ENCODE measurements around the gene C4orf50. TPM values are rescaled to one million over a fixed set of nuclear protein-coding genes. Genes with fewer than 3 reads are reported as not detected.
"Not testable (repeated sequence)": the region's sequence is repeated elsewhere in the genome, so short reads cannot be mapped to it uniquely, and the experiment has no call there.

C4orf50 gene
- total and polyA plus RNA-seq, 12 donors: 0.08 to 1.4 (median 0.56) TPM; not detected in 4

DNA sequence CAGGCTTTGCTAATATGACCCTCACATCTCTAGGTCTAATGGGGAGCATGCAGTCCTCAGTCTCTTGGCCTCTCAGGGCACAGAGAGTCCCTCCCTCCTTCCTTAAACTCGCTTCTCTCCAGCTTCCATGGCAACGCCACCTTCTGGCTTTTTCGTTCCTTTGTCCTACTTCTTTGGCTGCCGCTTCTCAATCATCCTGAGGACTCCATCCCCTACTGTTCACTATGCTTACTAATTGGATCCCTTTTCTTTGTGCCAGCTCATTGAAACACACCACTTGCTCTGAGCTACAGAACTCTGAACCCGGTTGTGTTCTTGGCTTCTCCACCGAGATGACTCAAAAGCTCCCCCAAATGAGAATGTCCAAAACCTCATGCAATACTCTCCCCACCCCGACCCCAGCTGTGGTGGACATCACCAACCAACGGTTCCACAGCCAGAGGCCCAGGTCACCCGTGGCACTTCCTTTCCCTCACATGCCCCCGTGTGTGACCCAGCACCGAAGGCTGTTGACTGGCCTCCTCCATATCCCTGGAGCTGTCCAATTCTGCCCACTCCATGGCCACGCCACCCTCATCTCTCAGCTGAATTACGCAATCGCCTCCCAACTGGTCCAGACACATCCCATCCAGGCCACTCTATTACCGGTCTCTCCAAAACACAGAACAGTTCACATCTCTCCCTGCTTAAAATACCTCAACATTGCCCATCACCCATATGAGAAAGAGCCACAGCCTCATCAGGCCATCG, 160.0 kb downstream of the C4orf50 start:
- Histone ChIP-seq H3K36me3 (replicated peaks in 1 of 2) (no peaks in the 10 kb centered on the region), H3K4me1 (replicated peaks in 1 of 2) (peaks cover 0 to under 1% of the 10 kb centered on the region in 2 donors), H3K9me3 (replicated peaks in 1 of 3) (no peaks in the 10 kb centered on the region), H3K27ac (no peak overlapping the region), H3K4me3 (no peak overlapping the region), H3K27me3 (peaks cover 3% of the 10 kb centered on the region)
- intact Hi-C loops (cut with DNase I): no loop called here
- TF ChIP-seq, protein P1, sequence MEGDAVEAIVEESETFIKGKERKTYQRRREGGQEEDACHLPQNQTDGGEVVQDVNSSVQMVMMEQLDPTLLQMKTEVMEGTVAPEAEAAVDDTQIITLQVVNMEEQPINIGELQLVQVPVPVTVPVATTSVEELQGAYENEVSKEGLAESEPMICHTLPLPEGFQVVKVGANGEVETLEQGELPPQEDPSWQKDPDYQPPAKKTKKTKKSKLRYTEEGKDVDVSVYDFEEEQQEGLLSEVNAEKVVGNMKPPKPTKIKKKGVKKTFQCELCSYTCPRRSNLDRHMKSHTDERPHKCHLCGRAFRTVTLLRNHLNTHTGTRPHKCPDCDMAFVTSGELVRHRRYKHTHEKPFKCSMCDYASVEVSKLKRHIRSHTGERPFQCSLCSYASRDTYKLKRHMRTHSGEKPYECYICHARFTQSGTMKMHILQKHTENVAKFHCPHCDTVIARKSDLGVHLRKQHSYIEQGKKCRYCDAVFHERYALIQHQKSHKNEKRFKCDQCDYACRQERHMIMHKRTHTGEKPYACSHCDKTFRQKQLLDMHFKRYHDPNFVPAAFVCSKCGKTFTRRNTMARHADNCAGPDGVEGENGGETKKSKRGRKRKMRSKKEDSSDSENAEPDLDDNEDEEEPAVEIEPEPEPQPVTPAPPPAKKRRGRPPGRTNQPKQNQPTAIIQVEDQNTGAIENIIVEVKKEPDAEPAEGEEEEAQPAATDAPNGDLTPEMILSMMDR (IDR thresholded peaks at IDR 0.05): no peak
- TF ChIP-seq POLR2A (IDR thresholded peaks at IDR 0.05): no peak
- no peak for DNase-seq
- WGBS, 4 donors: 84 to 93% (median 88%) methylated on average over 16 of the region's 16 CpGs

DNA sequence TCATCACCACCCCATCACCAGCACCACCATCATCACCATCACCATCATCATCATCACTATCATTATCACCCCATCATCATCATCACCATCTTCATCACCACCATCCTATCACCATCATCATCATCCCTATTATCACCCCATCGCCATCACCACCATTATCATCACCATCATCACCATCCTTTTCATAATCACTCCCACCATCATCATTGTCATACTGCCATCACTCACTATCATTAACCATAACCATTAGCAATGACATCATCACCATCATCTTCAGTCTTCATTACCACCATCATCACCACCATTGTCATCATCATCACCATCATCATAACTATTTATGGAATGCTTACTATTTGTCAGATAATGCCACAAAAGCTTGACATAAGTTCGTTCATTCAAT, 161.0 kb downstream of the C4orf50 start:
- Histone ChIP-seq H3K9me3 (replicated peaks in 1 of 3) (no peaks in the 10 kb centered on the region), H3K27ac (no peak overlapping the region), H3K4me3 (no peak overlapping the region), H3K27me3 (peaks cover 3% of the 10 kb centered on the region), H3K4me1 (replicated peaks in 1 of 2) (no peaks in the 10 kb centered on the region), H3K36me3 (replicated peaks in 1 of 2) (no peaks in the 10 kb centered on the region)
- TF ChIP-seq, protein P1 (IDR thresholded peaks at IDR 0.05): no peak
- TF ChIP-seq POLR2A (IDR thresholded peaks at IDR 0.05): no peak
- intact Hi-C loops (cut with DNase I): no loop called here
- 85 to 87% (median 86%) methylated on average over 2 of the region's 2 CpGs for WGBS, 4 donors
- no peak for DNase-seq

DNA sequence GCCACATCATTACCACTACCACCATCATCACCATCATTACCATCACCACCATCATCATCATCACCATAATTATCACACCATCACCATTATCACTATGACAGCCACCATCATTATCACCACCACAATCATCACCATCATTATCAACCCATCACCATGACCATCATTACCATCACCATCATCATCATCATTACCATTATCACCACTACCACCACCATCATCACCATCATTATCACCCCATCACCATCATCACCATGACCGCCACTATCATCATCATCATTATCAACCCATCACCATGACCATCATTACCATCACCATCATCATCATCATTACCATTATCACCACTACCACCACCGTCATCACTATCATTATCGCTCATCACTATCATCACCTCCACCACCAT, 161.9 kb downstream of the C4orf50 start:
- H3K36me3 ChIP-seq (replicated peaks in 1 of 2); H3K27ac ChIP-seq; DNase-seq; H3K9me3 ChIP-seq (replicated peaks in 1 of 3); H3K4me1 ChIP-seq (replicated peaks in 1 of 2); intact Hi-C loops (cut with DNase I); H3K27me3 ChIP-seq; H3K4me3 ChIP-seq: not testable (repeated sequence)
- 91 to 98% (median 94%) methylated on average over 3 of the region's 3 CpGs for WGBS, 4 donors

DNA sequence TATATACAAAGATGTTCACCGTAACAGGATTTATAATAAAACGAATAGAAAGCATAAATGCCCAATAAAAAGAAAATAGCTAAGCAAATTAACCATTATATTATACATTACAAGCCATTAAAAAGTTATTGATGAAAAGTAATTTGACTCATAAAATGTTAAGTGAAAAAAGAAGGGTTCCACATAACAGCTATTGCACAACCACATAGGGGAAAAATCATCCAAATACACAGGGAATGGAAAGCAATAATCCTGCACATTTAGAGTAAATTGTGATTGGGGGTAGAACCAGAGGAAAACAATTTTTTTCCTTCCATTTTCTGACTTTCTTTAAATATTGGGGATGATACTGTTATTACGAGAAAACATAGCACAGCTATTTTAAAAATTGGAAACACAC, 163.3 kb downstream of the C4orf50 start:
- Histone ChIP-seq H3K4me1 (replicated peaks in 1 of 2) (no peaks in the 10 kb centered on the region), H3K36me3 (replicated peaks in 1 of 2) (no peaks in the 10 kb centered on the region), H3K27ac (no peak overlapping the region), H3K4me3 (no peak overlapping the region), H3K27me3 (no peaks in the 10 kb centered on the region), H3K9me3 (replicated peaks in 1 of 3) (no peaks in the 10 kb centered on the region)
- 77 to 92% (median 89%) methylated on average over 3 of the region's 3 CpGs for WGBS, 4 donors
- DNase-seq: no peak
- TF ChIP-seq, protein P1 (IDR thresholded peaks at IDR 0.05): no peak
- no peak for TF ChIP-seq POLR2A (IDR thresholded peaks at IDR 0.05)
- intact Hi-C loops (cut with DNase I): no loop called here
